ENCODE measurements around the gene MYO1F.
A peak's percentile ranks its signal among the peaks of the same experiment; 100 is the strongest.

MYO1F gene

GRCh38 chr19:8491574-8491973, 85.7 kb downstream of the MYO1F start:
- no peak for DNase-seq (ENCODE audit: low read depth)

DNA sequence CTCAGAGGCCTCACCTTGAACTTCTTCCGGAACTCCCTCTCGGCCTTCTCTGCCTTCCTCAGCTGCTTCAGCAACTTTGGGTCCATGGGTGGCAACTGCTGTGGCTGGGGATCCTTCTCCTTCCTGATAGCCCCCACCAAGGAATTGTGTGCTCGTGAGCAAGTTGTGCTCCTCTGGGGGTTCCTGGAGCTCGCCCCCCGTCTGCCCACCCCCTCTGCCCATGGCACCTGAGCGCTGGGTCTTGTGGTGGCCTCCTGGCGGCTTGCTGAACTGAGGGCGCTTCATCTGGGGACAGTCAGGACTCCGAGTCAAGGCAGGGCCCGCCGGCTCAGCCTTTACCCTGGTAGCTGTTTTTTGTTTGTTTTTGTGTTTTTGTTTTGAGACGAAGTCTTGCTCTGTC, 86.4 kb downstream of the MYO1F start:
- DNase-seq (ENCODE audit: low read depth) = no peak

DNA sequence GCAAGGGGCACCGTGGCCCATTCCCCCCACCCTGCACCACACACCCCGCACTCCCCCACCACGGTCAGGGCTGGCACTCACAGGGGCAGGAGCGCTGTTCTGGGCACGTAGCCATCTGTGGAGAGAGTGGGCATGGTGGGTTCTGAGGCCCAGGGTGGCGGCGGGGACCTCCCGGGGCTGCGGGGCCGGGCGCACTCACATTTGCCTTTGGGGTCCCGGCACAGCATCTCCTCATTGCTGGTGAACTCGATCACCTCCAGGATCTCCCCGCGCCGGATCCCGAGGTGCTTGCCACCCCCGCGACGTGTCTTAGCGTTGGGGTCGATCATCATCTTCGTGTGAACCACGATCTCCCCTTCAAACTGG, 86.9 kb downstream of the MYO1F start:
- no peak for DNase-seq (ENCODE audit: low read depth)

DNA sequence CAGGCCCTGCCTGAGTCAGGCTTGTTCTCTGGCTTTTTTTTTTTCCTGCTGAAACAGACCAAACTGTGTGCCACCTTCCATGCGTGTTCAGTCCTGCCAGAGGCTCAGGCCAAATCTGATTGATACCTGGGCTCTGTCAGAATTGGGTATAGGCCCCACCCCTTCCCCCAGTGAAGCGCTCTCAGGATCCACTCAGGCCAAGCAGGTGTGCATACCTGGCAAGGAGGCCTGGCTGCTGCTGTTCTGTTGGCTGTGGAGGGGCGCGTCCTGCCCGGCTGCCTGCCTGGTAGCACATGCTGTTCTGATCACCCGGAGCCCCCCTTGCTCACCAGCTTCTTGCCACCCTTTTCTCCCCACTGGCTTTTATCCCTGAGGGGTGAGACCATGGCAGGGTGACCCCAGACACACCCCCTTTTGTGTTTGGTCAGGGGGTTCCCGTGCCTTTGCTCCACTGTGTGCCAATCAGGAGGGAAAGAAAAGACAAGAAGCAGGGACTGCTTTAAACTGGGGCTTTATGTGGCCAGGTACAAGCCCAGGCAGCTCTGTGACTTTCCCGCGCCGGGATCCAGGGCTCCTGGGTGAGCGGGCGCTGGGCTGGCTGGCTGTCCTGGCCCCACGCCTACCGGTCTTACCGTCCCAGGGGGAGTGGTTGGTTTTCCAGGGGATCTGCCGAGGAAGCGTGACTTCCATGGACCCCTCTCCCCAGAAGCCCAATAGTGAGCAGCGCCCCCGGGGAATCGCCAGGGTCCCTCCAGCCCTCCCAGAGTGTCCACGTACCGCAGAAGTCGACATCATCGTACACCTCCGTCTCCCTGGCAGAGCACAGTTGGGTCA, 87.5 kb downstream of the MYO1F start:
- DNase-seq (ENCODE audit: low read depth) = no peak

GRCh38 chr19:8488365-8488764, 88.9 kb downstream of the MYO1F start:
- no peak for DNase-seq (ENCODE audit: low read depth)

DNA sequence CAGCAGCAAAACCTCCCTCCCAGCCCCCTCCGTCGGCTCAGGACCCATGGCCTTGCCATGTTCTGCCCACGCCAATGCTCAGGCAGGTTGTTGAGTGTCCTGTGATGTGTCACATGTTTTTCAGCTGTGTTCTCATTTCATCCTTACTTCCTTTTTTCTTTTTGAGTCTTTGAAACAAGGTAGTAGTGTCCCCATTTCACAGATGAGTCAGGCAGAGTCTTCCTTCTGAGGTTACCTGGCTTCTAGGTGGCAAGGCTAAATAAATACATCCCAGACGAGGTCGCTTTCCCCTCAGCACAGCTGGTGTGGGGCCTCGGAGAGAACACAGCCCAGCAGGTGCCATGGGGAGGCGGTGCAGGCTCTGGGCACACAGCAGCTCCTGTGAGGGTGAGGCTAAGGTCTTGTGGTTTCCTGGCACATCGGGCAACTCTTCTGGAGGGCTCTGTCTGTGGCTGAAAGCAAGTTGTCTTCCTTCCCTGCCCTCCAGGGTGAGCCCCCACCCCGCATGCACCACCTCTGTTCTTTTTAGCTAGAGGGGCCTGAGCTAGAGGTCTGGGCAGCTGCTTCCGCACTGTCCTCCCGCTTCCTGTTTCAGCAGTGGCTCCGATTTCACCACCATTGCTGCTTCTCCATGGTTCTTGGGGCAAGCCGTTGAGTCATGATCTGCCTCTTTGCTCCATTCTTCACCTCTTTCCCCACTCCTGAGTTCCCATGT, 89.9 kb downstream of the MYO1F start:
- DNase-seq (ENCODE audit: low read depth) = peak; percentile 22

DNA sequence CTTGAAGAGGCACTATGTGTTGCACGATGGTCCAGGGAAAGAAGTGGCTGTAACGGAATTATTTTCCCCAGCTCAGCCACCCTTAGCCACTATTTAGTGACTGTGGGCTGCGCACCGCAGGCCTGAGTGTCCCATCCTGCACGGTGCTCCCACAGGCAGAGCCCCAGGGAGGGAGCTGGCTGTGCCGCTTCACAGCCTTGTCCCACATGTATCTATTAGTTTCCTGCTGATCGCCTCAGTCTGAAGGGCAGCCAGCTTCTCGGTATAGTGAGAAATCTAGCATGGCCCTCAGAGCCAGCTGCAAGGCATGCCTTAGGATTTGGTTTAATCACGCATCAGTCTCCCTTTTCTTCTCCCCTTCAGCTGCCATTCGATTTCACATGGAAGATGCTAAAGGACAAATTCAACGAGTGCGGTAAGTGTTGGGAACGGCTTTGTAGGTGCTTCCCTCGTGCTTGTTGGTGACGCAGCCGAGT, 90.5 kb downstream of the MYO1F start:
- no peak for DNase-seq (ENCODE audit: low read depth)

DNA sequence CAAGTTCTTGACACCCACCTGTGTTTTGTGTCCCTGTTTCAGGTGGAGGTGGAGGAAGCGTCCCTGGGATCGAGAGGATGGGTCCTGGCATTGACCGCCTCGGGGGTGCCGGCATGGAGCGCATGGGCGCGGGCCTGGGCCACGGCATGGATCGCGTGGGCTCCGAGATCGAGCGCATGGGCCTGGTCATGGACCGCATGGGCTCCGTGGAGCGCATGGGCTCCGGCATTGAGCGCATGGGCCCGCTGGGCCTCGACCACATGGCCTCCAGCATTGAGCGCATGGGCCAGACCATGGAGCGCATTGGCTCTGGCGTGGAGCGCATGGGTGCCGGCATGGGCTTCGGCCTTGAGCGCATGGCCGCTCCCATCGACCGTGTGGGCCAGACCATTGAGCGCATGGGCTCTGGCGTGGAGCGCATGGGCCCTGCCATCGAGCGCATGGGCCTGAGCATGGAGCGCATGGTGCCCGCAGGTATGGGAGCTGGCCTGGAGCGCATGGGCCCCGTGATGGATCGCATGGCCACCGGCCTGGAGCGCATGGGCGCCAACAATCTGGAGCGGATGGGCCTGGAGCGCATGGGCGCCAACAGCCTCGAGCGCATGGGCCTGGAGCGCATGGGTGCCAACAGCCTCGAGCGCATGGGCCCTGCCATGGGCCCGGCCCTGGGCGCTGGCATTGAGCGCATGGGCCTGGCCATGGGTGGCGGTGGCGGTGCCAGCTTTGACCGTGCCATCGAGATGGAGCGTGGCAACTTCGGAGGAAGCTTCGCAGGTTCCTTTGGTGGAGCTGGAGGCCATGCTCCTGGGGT, 91.5 kb downstream of the MYO1F start:
- no peak for DNase-seq (ENCODE audit: low read depth)

- no peak for DNase-seq (ENCODE audit: low read depth)
Measured at GRCh38 chr19:8484331-8484894, 92.8 kb downstream of the MYO1F start.

GRCh38 chr19:8483165-8483564, 94.1 kb downstream of the MYO1F start:
- no peak for DNase-seq (ENCODE audit: low read depth)

- DNase-seq (ENCODE audit: low read depth) = no peak
Measured at GRCh38 chr19:8482696-8483095, 94.5 kb downstream of the MYO1F start.

- no peak for DNase-seq (ENCODE audit: low read depth)
Measured at GRCh38 chr19:8481616-8482015, 95.6 kb downstream of the MYO1F start.

- no peak for DNase-seq (ENCODE audit: low read depth)
Measured at GRCh38 chr19:8481201-8481600, 96.0 kb downstream of the MYO1F start.

GRCh38 chr19:8478598-8478997, 98.6 kb downstream of the MYO1F start:
- DNase-seq (ENCODE audit: low read depth) = no peak

DNA sequence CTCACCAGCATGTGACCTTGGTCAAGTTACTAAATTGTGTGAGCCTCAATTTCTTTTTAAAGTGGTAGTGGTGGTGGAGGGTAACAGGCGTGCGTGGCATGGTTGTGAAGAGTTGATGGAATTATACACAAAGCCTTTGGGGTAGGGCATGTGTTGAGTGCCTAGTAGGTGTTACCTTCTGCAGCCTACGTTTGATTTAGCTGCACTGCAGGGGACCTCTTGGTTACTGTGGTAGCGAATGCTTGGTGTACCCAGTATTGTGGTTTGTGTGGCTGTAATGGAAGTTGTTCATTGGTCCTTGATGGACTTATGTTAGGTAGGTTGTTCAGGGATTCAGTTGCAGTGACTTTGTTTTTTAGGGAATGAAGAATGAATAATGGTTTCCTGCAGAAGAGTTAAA, 99.4 kb downstream of the MYO1F start:
- no peak for DNase-seq (ENCODE audit: low read depth)

- DNase-seq (ENCODE audit: low read depth) = no peak
Measured at GRCh38 chr19:8476524-8476923, 100.7 kb downstream of the MYO1F start.

- no peak for DNase-seq (ENCODE audit: low read depth)
Measured at GRCh38 chr19:8475005-8475404, 102.2 kb downstream of the MYO1F start.

GRCh38 chr19:8473648-8474476, 103.4 kb downstream of the MYO1F start:
- no peak for DNase-seq (ENCODE audit: low read depth)

Data from stimulated activated CD8-positive, alpha-beta memory T cell treated with anti-CD3 and anti-CD28 coated beads, Interleukin-15, amount 100 ng/mL, for 1 hour (primary cell).